Esophagus (tissue), 2 donors: Measurements from ENCODE around the gene OR5A2. TPM values are rescaled to one million over a fixed set of nuclear protein-coding genes. Genes with fewer than 3 reads are reported as not detected.

Experiments
- H3K27ac ChIP-seq, 2 donors: one replicate each; pipeline ENCODE4 v1.5.1; 2013; ENCODE audit warnings: low read depth in 2 of 2, mild to moderate bottlenecking in 2 of 2, inconsistent platforms in 1 of 2, low read length in 1 of 2, moderate library complexity in 1 of 2
- H3K27me3 ChIP-seq, 2 donors: one replicate each; pipeline ENCODE4 v1.6.1; 2013; ENCODE audit warnings: low read length in 2 of 2, control low read depth in 1 of 2, mild to moderate bottlenecking in 1 of 2; ENCODE audit not compliant: insufficient read depth in 2 of 2, control insufficient read depth in 1 of 2
- H3K36me3 ChIP-seq, 2 donors: one replicate each; pipeline ENCODE4 v1.6.1; 2013; ENCODE audit warnings: low read length in 1 of 2; ENCODE audit not compliant: control insufficient read depth in 2 of 2, insufficient read depth in 2 of 2
- H3K4me1 ChIP-seq, 2 donors: one replicate each; pipeline ENCODE4 v1.6.1; 2013; ENCODE audit warnings: low read length in 1 of 2; ENCODE audit not compliant: control insufficient read depth in 2 of 2, insufficient read depth in 2 of 2
- H3K4me3 ChIP-seq, 2 donors: one replicate each; pipeline ENCODE4 v1.5.1; 2013; ENCODE audit warnings: low read length in 2 of 2, mild to moderate bottlenecking in 2 of 2, low read depth in 1 of 2, moderate library complexity in 1 of 2
- H3K9me3 ChIP-seq, 2 donors: one replicate each; pipeline ENCODE4 v1.6.1; 2013; ENCODE audit warnings: mild to moderate bottlenecking in 2 of 2, low read depth in 1 of 2, low read length in 1 of 2, moderate library complexity in 1 of 2; ENCODE audit not compliant: control insufficient read depth in 2 of 2, insufficient read depth in 1 of 2
- WGBS, 2 donors: extraction: QIAGEN DNeasy Blood & Tissue Kit; methylation state at CpG; one replicate each; pipeline ENCODE4 v1.1.7; 2013; 5-methylcytosine and 5-hydroxymethylcytosine counted together
- polyA plus RNA-seq, 2 donors: library from polyadenylated mRNA; stranded (reverse); fragments of 200-250 nt; gene quantifications; one replicate each; pipeline ENCODE4 v1.2.3, GENCODE V29; 2013
- donor health status: healthy with polysubstance abuse.
- donor health status: Bipolar disorder and iron deficiency.

Gene OR5A2
- polyA plus RNA-seq, 2 donors: not detected

DNA sequence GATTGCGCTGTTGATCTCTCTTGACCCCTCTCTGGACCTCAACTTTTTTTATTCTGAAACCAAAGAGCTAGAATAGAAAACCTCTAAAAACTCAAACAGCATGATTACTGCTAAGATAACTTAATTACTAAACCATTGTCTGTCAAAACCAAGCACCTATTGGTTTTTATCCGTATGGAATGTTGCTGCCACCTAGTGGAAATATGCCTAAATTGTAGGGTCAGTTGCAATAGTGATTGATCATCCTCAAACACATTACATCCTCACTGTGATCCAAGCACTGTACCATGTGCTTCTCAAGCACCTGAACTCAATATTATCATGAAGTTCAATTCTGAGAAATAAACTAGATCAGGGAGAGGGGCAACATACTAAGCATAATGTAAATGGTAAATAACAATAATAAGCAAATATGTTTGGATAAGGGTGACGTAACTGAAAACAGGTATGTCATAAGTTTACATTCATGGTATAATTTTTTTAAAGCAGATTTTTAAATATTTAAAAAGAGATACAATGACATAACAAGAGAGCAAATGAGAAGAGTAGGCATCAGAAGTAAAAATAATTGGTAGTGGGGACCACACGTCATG lies 3.8 kb upstream of the OR5A2 start:
- 64 to 65% methylated on average over 4 of the region's 4 CpGs for WGBS, 2 donors
- Histone ChIP-seq H3K4me3 (no peak overlapping the region), H3K27me3 (no peaks in the 10 kb centered on the region), H3K9me3 (no peaks in the 10 kb centered on the region), H3K36me3 (no peaks in the 10 kb centered on the region), H3K4me1 (no peaks in the 10 kb centered on the region), H3K27ac (no peak overlapping the region)

DNA sequence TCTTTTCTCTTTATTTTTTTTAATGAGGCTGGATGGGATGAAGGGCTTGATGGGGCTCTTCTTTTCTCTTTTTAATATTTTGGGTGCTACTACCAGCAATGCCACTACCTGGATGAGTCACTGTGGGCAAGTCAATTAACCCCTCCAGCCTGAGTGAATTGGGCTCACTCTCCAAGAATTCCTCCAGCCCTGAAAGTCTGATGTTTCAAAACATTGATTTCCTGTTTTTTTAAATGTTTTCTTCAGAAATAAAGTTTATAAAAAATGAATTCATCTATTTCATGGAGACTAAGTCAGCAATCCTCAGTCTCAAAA lies 812 bp upstream of the OR5A2 start:
- Histone ChIP-seq H3K4me1 (no peaks in the 10 kb centered on the region), H3K27ac (no peak overlapping the region), H3K4me3 (no peak overlapping the region), H3K27me3 (no peaks in the 10 kb centered on the region), H3K36me3 (no peaks in the 10 kb centered on the region), H3K9me3 (no peaks in the 10 kb centered on the region)

DNA sequence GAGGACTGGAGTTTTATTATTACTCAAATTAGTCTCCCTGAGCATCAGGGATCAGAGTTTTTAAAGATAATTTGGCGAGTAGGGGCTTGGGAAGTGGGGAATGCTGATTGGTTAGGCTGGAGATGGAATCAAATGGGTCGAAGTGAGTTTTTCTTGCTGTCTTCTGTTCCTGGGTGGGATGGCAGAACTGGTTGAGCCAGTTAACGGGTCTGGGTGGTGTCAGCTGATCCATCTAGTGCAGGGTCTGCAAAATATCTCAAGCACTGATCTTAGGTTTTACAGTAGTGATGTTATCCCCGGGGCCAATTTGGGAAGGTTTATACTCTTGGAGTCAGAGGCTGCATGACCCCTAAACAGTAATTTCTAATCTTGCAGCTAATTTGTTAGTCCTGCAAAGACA lies 1.1 kb downstream of the OR5A2 start:
- Histone ChIP-seq H3K9me3 (no peaks in the 10 kb centered on the region), H3K4me1 (no peaks in the 10 kb centered on the region), H3K4me3 (no peak overlapping the region), H3K27ac (no peak overlapping the region), H3K27me3 (no peaks in the 10 kb centered on the region), H3K36me3 (no peaks in the 10 kb centered on the region)
- WGBS, 2 donors: 48 to 57% methylated on average over 4 of the region's 4 CpGs

DNA sequence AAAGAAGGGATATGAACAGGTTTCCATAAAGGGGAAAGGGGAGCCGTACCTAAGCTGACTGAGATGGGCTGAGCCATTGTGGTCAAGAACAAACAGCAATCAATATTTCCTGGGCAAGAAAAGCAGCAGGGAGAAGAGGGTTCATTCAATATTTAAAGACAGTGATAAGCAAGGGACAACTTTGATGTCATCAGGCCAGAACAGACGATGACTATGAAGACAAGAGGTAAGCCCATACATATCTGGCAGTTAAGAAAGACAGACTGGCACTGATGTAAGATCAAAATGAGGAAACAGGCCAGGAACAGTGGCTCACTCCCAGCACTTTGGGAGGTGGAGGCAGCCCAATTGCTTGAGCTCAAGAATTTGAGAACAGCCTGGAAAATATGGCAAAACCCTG lies 2.4 kb downstream of the OR5A2 start:
- Histone ChIP-seq H3K27ac (no peak overlapping the region), H3K4me1 (no peaks in the 10 kb centered on the region), H3K27me3 (no peaks in the 10 kb centered on the region), H3K9me3 (no peaks in the 10 kb centered on the region), H3K36me3 (no peaks in the 10 kb centered on the region), H3K4me3 (no peak overlapping the region)
- WGBS, 2 donors: 66 to 67% methylated on average over 2 of the region's 2 CpGs

DNA sequence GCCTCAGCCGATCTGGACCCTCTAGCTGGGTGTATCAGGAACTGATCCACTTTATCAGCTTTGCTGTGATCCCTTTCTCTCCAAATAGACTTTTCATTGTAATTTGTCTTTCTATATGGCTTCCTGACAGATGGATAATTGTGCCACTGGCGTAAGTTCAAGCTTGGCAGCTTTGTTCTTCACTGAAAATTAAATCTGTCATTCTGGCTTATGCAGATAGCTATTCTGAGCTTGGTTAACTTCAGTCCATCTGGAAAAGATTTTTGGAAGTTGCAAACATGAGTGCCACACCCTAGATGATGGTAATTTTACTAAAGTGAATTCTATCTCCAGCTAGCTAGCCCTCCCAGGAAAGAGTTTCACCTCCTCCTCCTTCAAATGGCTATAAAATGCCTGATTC lies 8.1 kb downstream of the OR5A2 start:
- no peaks in the 10 kb centered on the region for H3K36me3 ChIP-seq

DNA sequence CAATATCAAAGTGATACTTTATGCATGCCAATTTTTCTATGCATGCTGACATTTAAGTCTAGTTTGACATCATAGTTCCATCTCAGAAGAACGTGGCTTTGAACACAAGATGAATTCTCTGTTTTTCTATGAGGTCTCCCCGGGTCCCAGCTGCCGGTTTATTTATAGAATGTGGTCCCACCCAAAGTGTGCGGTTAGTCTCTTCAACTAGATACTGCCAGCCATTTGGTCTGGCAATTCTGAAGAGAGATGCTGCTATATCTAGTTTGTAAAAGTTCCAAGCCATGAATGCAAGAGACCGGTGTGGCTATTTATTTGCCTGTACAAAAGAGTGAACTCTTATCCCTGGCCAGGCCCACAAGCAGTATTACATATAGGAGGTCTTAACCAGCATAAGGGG lies 9.2 kb downstream of the OR5A2 start:
- H3K4me1 ChIP-seq: no peaks in the 10 kb centered on the region
- no peaks in the 10 kb centered on the region for H3K27me3 ChIP-seq
- 61 to 63% methylated on average over 5 of the region's 5 CpGs for WGBS, 2 donors
- H3K36me3 ChIP-seq: no peaks in the 10 kb centered on the region
- H3K27ac ChIP-seq: no peak overlapping the region
- no peaks in the 10 kb centered on the region for H3K9me3 ChIP-seq
- H3K4me3 ChIP-seq: no peak overlapping the region

More for the DNA sequence above, 8.1 kb downstream of the OR5A2 start:
- Histone ChIP-seq H3K27ac (no peak overlapping the region), H3K9me3 (no peaks in the 10 kb centered on the region), H3K27me3 (no peaks in the 10 kb centered on the region), H3K4me3 (no peak overlapping the region), H3K4me1 (no peaks in the 10 kb centered on the region)
- 61 to 78% methylated on average over 2 of the region's 2 CpGs for WGBS, 2 donors

DNA sequence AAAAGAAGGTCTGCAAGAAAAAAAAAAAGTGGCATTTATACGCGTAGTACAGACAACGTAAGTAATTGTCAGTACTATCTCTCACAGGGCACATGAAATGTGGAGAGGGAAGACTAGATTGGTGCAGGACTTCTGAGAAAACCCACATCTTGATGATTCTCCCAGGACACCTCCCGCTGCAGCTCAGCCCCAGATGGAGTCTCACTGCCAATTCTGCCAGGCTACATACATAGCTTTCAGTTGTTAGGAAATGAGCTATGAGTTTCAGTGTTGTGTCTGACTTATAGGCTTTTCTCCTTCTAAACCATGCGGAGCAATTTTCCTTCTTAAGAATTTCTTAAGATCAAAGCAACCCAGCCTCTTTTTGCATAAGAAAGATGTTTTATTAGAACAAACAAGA lies 9.6 kb downstream of the OR5A2 start:
- Histone ChIP-seq H3K27ac (no peak overlapping the region), H3K4me3 (no peak overlapping the region), H3K27me3 (no peaks in the 10 kb centered on the region), H3K4me1 (no peaks in the 10 kb centered on the region), H3K36me3 (no peaks in the 10 kb centered on the region), H3K9me3 (no peaks in the 10 kb centered on the region)
- 87 to 88% methylated on average over 5 of the region's 5 CpGs for WGBS, 2 donors

DNA sequence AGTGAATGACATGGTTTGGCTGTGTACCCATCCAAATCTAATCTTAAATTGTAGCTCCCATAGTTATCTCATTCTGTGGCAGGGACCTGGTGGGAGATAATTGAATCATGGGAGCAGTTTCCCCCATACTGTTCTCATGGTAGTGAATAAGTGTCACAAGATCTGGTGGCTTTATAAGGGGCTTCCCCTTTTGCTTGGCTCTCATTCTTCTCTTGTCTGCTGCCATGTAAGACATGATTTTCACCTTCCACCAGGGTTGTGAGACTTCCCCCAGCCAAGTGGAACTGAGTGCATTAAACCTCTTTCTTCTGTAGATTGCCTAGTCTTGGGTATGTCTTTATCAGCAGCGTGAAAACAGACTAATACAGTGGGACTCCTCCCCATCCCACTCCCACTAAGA lies 11.1 kb downstream of the OR5A2 start:
- H3K4me1 ChIP-seq: no peaks in the 10 kb centered on the region
- no peak overlapping the region for H3K27ac ChIP-seq
- H3K9me3 ChIP-seq: no peaks in the 10 kb centered on the region
- no peaks in the 10 kb centered on the region for H3K36me3 ChIP-seq
- H3K27me3 ChIP-seq: no peaks in the 10 kb centered on the region
- 67 to 95% methylated on average over 1 of the region's 1 CpG for WGBS, 2 donors
- no peak overlapping the region for H3K4me3 ChIP-seq

DNA sequence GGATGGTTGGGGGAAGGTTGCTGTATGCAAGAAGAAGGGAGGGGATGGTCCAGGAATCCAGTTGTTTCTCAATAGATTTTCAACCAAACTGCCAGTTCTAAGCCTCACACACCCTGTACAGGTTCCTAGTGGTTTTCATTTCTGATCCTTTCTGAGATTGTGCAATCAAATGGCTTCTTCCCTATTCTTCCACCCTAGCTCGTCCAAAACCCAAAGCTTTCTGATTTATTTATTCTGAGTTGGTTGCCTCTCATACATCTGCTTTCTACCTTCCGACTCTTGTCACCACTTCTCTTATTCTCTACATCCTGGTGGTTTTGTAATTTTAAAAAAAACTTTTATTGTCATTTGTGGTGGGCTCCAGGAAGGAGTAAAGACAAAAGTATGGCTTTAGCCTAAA lies 12.6 kb downstream of the OR5A2 start:
- no peak overlapping the region for H3K27ac ChIP-seq
- 57 to 63% methylated on average over 2 of the region's 2 CpGs for WGBS, 2 donors
- no peaks in the 10 kb centered on the region for H3K36me3 ChIP-seq
- no peaks in the 10 kb centered on the region for H3K9me3 ChIP-seq
- H3K4me1 ChIP-seq: no peaks in the 10 kb centered on the region
- H3K27me3 ChIP-seq: no peaks in the 10 kb centered on the region
- H3K4me3 ChIP-seq: no peak overlapping the region

DNA sequence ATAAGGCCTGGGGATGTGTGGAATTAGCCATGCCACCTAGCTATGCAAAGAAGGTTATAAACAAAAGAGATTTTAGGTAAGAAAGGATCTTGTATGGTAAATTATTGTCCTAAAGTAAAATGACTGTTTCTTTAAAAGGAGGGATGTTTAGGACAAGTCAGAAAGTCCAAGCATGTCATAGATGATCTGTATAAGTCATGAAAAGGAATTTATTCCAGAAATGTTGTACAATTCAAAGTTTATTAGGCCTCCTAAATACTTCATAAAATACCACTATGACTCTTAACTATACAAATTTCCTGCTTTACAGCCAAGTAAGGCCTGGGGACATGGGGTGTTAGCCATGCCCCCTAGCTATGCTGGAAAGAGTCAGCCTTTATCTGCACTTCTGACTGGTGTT lies 22.7 kb downstream of the OR5A2 start:
- H3K4me1 ChIP-seq: no peaks in the 10 kb centered on the region
- H3K27ac ChIP-seq: no peak overlapping the region
- H3K9me3 ChIP-seq: no peaks in the 10 kb centered on the region

More for the DNA sequence above, 22.7 kb downstream of the OR5A2 start:
- H3K36me3 ChIP-seq: no peaks in the 10 kb centered on the region
- no peak overlapping the region for H3K4me3 ChIP-seq
- no peaks in the 10 kb centered on the region for H3K27me3 ChIP-seq
